Testis (tissue), 3 donors: ENCODE measurements around the gene RNGTT. TPM values are rescaled to one million over a fixed set of nuclear protein-coding genes. Genes with fewer than 3 reads are reported as not detected.

Source experiments
- DNase-seq: peaks from one replicate; pipeline ENCODE4 v3.0.0-alpha.2; 2019
- H3K27ac ChIP-seq, 2 donors: fragments of 200-600 bp; sonication (generic); one replicate each; pipeline ENCODE4 v1.5.1; 2019
- H3K27me3 ChIP-seq: fragments of 200-600 bp; sonication (generic); one replicate; pipeline ENCODE4 v1.5.1; 2019
- H3K36me3 ChIP-seq: fragments of 200-600 bp; sonication (generic); one replicate; pipeline ENCODE4 v1.5.1; 2017; ENCODE audit warnings: low read depth; ENCODE audit errors: missing control alignments
- H3K4me1 ChIP-seq: fragments of 200-600 bp; sonication (generic); one replicate; pipeline ENCODE4 v1.5.1; 2019
- H3K4me3 ChIP-seq, 2 donors: fragments of 200-600 bp; sonication (generic); one replicate each; pipeline ENCODE4 v1.5.1; 2017 to 2019
- H3K9me3 ChIP-seq: fragments of 200-600 bp; sonication (generic); one replicate; pipeline ENCODE4 v1.5.1; 2017
- CTCF ChIP-seq, 3 experiments: fragments of 450-650 bp in 2 of 3; fragments of 200-600 bp in 1 of 3; sonication (generic) in 1 of 3; IDR thresholded peaks; one replicate each; pipeline ENCODE4 v1.5.1; 2016 to 2019; ENCODE audit warnings: antibody characterized with exemption in 3 of 3, mild to moderate bottlenecking in 2 of 3, moderate library complexity in 1 of 3
- POLR2A ChIP-seq: fragments of 450-650 bp; IDR thresholded peaks from one replicate; pipeline ENCODE4 v1.6.1; 2017; ENCODE audit warnings: antibody characterized with exemption, mild to moderate bottlenecking, moderate library complexity
- WGBS, 2 donors: methylation state at CpG; one replicate each; pipeline ENCODE4 v1.1.5; 2018; 5-methylcytosine and 5-hydroxymethylcytosine counted together
- intact Hi-C: fragments of 100-400 bp; cut with DNase I; formaldehyde crosslinking; loops from one replicate; pipeline ENCODE4 v1.15.1; 2023; ENCODE audit warnings: low total_unique reads
- polyA plus RNA-seq: library from polyadenylated mRNA; stranded (reverse); fragments of 350-450 nt; fragmentation: Illumina TruSeq; extraction: RNeasy Lipid Tissue Mini Kit (QIAGEN cat#74804); gene quantifications from one replicate; pipeline ENCODE4 v1.2.3, GENCODE V29; 2014; ENCODE audit warnings: low read depth, low replicate concordance; ENCODE audit not compliant: insufficient read depth
- total RNA-seq, 2 donors: library from RNA; depleted of rRNA; stranded (reverse); fragments of >200 nt; gene quantifications; one replicate each; pipeline ENCODE4 v1.2.3, GENCODE V29; 2016

The RNGTT gene
- total and polyA plus RNA-seq, 3 donors from 2014 or later: 19.4 to 27.0 (median 22.1) TPM

- H3K9me3 ChIP-seq: no peaks in the 10 kb centered on the region
- 94 to 100% methylated on average over 3 of the region's 3 CpGs for WGBS, 2 donors
- DNase-seq: no peak
- intact Hi-C loops: no loop called here
- no peaks in the 10 kb centered on the region for H3K27me3 ChIP-seq
- H3K36me3 ChIP-seq: no peaks in the 10 kb centered on the region
- H3K4me1 ChIP-seq: no peaks in the 10 kb centered on the region
- no peak overlapping the region for H3K27ac ChIP-seq
- TF ChIP-seq CTCF (IDR thresholded peaks at IDR 0.05): no peak
- TF ChIP-seq POLR2A: no peak
- H3K4me3 ChIP-seq: no peak overlapping the region
Measured at GRCh38 chr6:88764081-88764480, 199.3 kb downstream of the RNGTT start.

GRCh38 chr6:88763160-88763559, 200.3 kb downstream of the RNGTT start:
- no peak for DNase-seq
- Histone ChIP-seq H3K9me3 (no peaks in the 10 kb centered on the region), H3K36me3 (no peaks in the 10 kb centered on the region), H3K27me3 (no peaks in the 10 kb centered on the region), H3K4me3 (no peak overlapping the region), H3K4me1 (no peaks in the 10 kb centered on the region), H3K27ac (no peak overlapping the region)
- no peak for TF ChIP-seq POLR2A
- 98% methylated on average over 3 of the region's 3 CpGs for WGBS, 2 donors
- intact Hi-C loops: no loop called here

GRCh38 chr6:88761237-88762031, 202.0 kb downstream of the RNGTT start:
- 84 to 93% methylated on average over 6 to 9 of the region's 9 CpGs for WGBS, 2 donors
- intact Hi-C loops: no loop called here
- Histone ChIP-seq H3K9me3 (no peaks in the 10 kb centered on the region), H3K36me3 (no peaks in the 10 kb centered on the region), H3K27ac (no peak overlapping the region), H3K4me1 (no peaks in the 10 kb centered on the region), H3K4me3 (no peak overlapping the region), H3K27me3 (no peaks in the 10 kb centered on the region)
- TF ChIP-seq POLR2A: no peak
- TF ChIP-seq CTCF (IDR thresholded peaks at IDR 0.05): no peak
- no peak for DNase-seq

GRCh38 chr6:88760091-88760490, 203.3 kb downstream of the RNGTT start:
- Histone ChIP-seq H3K9me3 (no peaks in the 10 kb centered on the region), H3K4me3 (no peak overlapping the region), H3K36me3 (no peaks in the 10 kb centered on the region), H3K4me1 (no peaks in the 10 kb centered on the region), H3K27ac (no peak overlapping the region), H3K27me3 (no peaks in the 10 kb centered on the region)
- 83 to 84% methylated on average over 2 of the region's 2 CpGs for WGBS, 2 donors
- no peak for DNase-seq
- TF ChIP-seq CTCF (IDR thresholded peaks at IDR 0.05) (no peak), POLR2A (no peak)
- intact Hi-C loops: no loop called here

- H3K9me3 ChIP-seq: no peaks in the 10 kb centered on the region
- no peaks in the 10 kb centered on the region for H3K27me3 ChIP-seq
- DNase-seq: no peak
- TF ChIP-seq POLR2A (no peak), CTCF (IDR thresholded peaks at IDR 0.05) (no peak)
- H3K36me3 ChIP-seq: no peaks in the 10 kb centered on the region
- no peak overlapping the region for H3K4me3 ChIP-seq
- H3K4me1 ChIP-seq: no peaks in the 10 kb centered on the region
- WGBS, 2 donors: 89 to 90% methylated on average over 2 of the region's 2 CpGs
- H3K27ac ChIP-seq: no peak overlapping the region
- intact Hi-C loops: no loop called here
Measured at GRCh38 chr6:88750936-88751335, 212.5 kb downstream of the RNGTT start.
